ENCODE data around the gene TAF4.

Gene TAF4

GRCh38 chr20:62047666-62048345, 17.9 kb downstream of the TAF4 start:
- Histone ChIP-seq H3K4me3 (ENCODE audit: low read length) (no peak overlapping the region), H3K9me3 (ENCODE audit: control insufficient read depth, low read length) (no peaks in the 10 kb centered on the region), H3K27me3 (replicated peaks; ENCODE audit: control insufficient read depth, insufficient read depth, low read length) (no peaks in the 10 kb centered on the region), H3K4me1 (ENCODE audit: control insufficient read depth, insufficient read depth, low read length) (peaks cover 4% of the 10 kb centered on the region), H3K36me3 (ENCODE audit: control insufficient read depth, insufficient read depth, low read length, severe bottlenecking) (no peaks in the 10 kb centered on the region), H3K9ac (ENCODE audit: low read length) (no peak overlapping the region)
- no peak for DNase-seq (ENCODE audit: low read depth)

- DNase-seq (ENCODE audit: low read depth) = no peak
- Histone ChIP-seq H3K9me3 (ENCODE audit: control insufficient read depth, low read length) (no peaks in the 10 kb centered on the region), H3K27me3 (replicated peaks; ENCODE audit: control insufficient read depth, insufficient read depth, low read length) (no peaks in the 10 kb centered on the region), H3K9ac (ENCODE audit: low read length) (no peak overlapping the region), H3K4me3 (ENCODE audit: low read length) (no peak overlapping the region), H3K4me1 (ENCODE audit: control insufficient read depth, insufficient read depth, low read length) (peaks cover 4% of the 10 kb centered on the region), H3K36me3 (ENCODE audit: control insufficient read depth, insufficient read depth, low read length, severe bottlenecking) (no peaks in the 10 kb centered on the region)
These were observed 19.2 kb downstream of the TAF4 start for GRCh38 chr20:62046431-62046830.

- Histone ChIP-seq H3K27me3 (replicated peaks; ENCODE audit: control insufficient read depth, insufficient read depth, low read length) (no peaks in the 10 kb centered on the region), H3K36me3 (ENCODE audit: control insufficient read depth, insufficient read depth, low read length, severe bottlenecking) (no peaks in the 10 kb centered on the region)
- DNase-seq (ENCODE audit: low read depth) = no peak
These were observed 20.0 kb downstream of the TAF4 start for GRCh38 chr20:62045529-62046285.

GRCh38 chr20:62045118-62045517, 20.6 kb downstream of the TAF4 start:
- no peaks in the 10 kb centered on the region for H3K27me3 ChIP-seq (replicated peaks; ENCODE audit: control insufficient read depth, insufficient read depth, low read length)

More at GRCh38 chr20:62045529-62046285, 20.0 kb downstream of the TAF4 start:
- Histone ChIP-seq H3K4me3 (ENCODE audit: low read length) (no peak overlapping the region), H3K4me1 (ENCODE audit: control insufficient read depth, insufficient read depth, low read length) (peaks cover 4% of the 10 kb centered on the region), H3K9me3 (ENCODE audit: control insufficient read depth, low read length) (no peaks in the 10 kb centered on the region), H3K9ac (ENCODE audit: low read length) (no peak overlapping the region)

GRCh38 chr20:62044631-62045030, 21.1 kb downstream of the TAF4 start:
- H3K4me1 ChIP-seq (ENCODE audit: control insufficient read depth, insufficient read depth, low read length) = peaks cover 4% of the 10 kb centered on the region
- H3K9ac ChIP-seq (ENCODE audit: low read length) = no peak overlapping the region
- no peak for DNase-seq (ENCODE audit: low read depth)

More at GRCh38 chr20:62045118-62045517, 20.6 kb downstream of the TAF4 start:
- Histone ChIP-seq H3K4me3 (ENCODE audit: low read length) (no peak overlapping the region), H3K9ac (ENCODE audit: low read length) (no peak overlapping the region), H3K36me3 (ENCODE audit: control insufficient read depth, insufficient read depth, low read length, severe bottlenecking) (no peaks in the 10 kb centered on the region), H3K9me3 (ENCODE audit: control insufficient read depth, low read length) (no peaks in the 10 kb centered on the region), H3K4me1 (ENCODE audit: control insufficient read depth, insufficient read depth, low read length) (peaks cover 4% of the 10 kb centered on the region)
- DNase-seq (ENCODE audit: low read depth) = no peak

GRCh38 chr20:62043131-62043914, 22.4 kb downstream of the TAF4 start:
- Histone ChIP-seq H3K4me1 (ENCODE audit: control insufficient read depth, insufficient read depth, low read length) (peaks cover 4% of the 10 kb centered on the region), H3K27me3 (replicated peaks; ENCODE audit: control insufficient read depth, insufficient read depth, low read length) (no peaks in the 10 kb centered on the region), H3K9me3 (ENCODE audit: control insufficient read depth, low read length) (no peaks in the 10 kb centered on the region), H3K9ac (ENCODE audit: low read length) (no peak overlapping the region), H3K4me3 (ENCODE audit: low read length) (no peak overlapping the region), H3K36me3 (ENCODE audit: control insufficient read depth, insufficient read depth, low read length, severe bottlenecking) (no peaks in the 10 kb centered on the region)
- DNase-seq (ENCODE audit: low read depth) = peak; percentile 56

More at GRCh38 chr20:62044631-62045030, 21.1 kb downstream of the TAF4 start:
- Histone ChIP-seq H3K4me3 (ENCODE audit: low read length) (no peak overlapping the region), H3K27me3 (replicated peaks; ENCODE audit: control insufficient read depth, insufficient read depth, low read length) (no peaks in the 10 kb centered on the region), H3K36me3 (ENCODE audit: control insufficient read depth, insufficient read depth, low read length, severe bottlenecking) (no peaks in the 10 kb centered on the region), H3K9me3 (ENCODE audit: control insufficient read depth, low read length) (no peaks in the 10 kb centered on the region)

GRCh38 chr20:62042025-62042820, 23.5 kb downstream of the TAF4 start:
- H3K9ac ChIP-seq (ENCODE audit: low read length) = no peak overlapping the region
- no peak overlapping the region for H3K4me3 ChIP-seq (ENCODE audit: low read length)
- H3K36me3 ChIP-seq (ENCODE audit: control insufficient read depth, insufficient read depth, low read length, severe bottlenecking) = no peaks in the 10 kb centered on the region
- no peaks in the 10 kb centered on the region for H3K9me3 ChIP-seq (ENCODE audit: control insufficient read depth, low read length)
- no peak for DNase-seq (ENCODE audit: low read depth)
- peaks cover 4% of the 10 kb centered on the region for H3K4me1 ChIP-seq (ENCODE audit: control insufficient read depth, insufficient read depth, low read length)
- no peaks in the 10 kb centered on the region for H3K27me3 ChIP-seq (replicated peaks; ENCODE audit: control insufficient read depth, insufficient read depth, low read length)

- Histone ChIP-seq H3K36me3 (ENCODE audit: control insufficient read depth, insufficient read depth, low read length, severe bottlenecking) (no peaks in the 10 kb centered on the region), H3K9ac (ENCODE audit: low read length) (no peak overlapping the region), H3K9me3 (ENCODE audit: control insufficient read depth, low read length) (no peaks in the 10 kb centered on the region), H3K4me1 (ENCODE audit: control insufficient read depth, insufficient read depth, low read length) (peaks cover 7% of the 10 kb centered on the region), H3K27me3 (replicated peaks; ENCODE audit: control insufficient read depth, insufficient read depth, low read length) (no peaks in the 10 kb centered on the region), H3K4me3 (ENCODE audit: low read length) (no peak overlapping the region)
- DNase-seq (ENCODE audit: low read depth) = no peak
These were observed 24.7 kb downstream of the TAF4 start for GRCh38 chr20:62040933-62041332.

- H3K4me1 ChIP-seq (ENCODE audit: control insufficient read depth, insufficient read depth, low read length) = peaks cover 8% of the 10 kb centered on the region
- no peak for DNase-seq (ENCODE audit: low read depth)
- no peaks in the 10 kb centered on the region for H3K27me3 ChIP-seq (replicated peaks; ENCODE audit: control insufficient read depth, insufficient read depth, low read length)
- no peak overlapping the region for H3K9ac ChIP-seq (ENCODE audit: low read length)
- no peaks in the 10 kb centered on the region for H3K9me3 ChIP-seq (ENCODE audit: control insufficient read depth, low read length)
- no peaks in the 10 kb centered on the region for H3K36me3 ChIP-seq (ENCODE audit: control insufficient read depth, insufficient read depth, low read length, severe bottlenecking)
- H3K4me3 ChIP-seq (ENCODE audit: low read length) = no peak overlapping the region
These were observed 25.2 kb downstream of the TAF4 start for GRCh38 chr20:62040381-62040922.

- no peaks in the 10 kb centered on the region for H3K9me3 ChIP-seq (ENCODE audit: control insufficient read depth, low read length)
- no peak overlapping the region for H3K4me3 ChIP-seq (ENCODE audit: low read length)
- H3K4me1 ChIP-seq (ENCODE audit: control insufficient read depth, insufficient read depth, low read length) = peaks cover 5% of the 10 kb centered on the region
- DNase-seq (ENCODE audit: low read depth) = no peak
- no peaks in the 10 kb centered on the region for H3K27me3 ChIP-seq (replicated peaks; ENCODE audit: control insufficient read depth, insufficient read depth, low read length)
- H3K9ac ChIP-seq (ENCODE audit: low read length) = no peak overlapping the region
- H3K36me3 ChIP-seq (ENCODE audit: control insufficient read depth, insufficient read depth, low read length, severe bottlenecking) = no peaks in the 10 kb centered on the region
These were observed 25.9 kb downstream of the TAF4 start for GRCh38 chr20:62039738-62040137.
